Fibroblast of lung (primary cell): Measurements from ENCODE around the gene TRMT13. TPM values are rescaled to one million over a fixed set of nuclear protein-coding genes. Genes with fewer than 3 reads are reported as not detected.

Experiments used
- DNase-seq, 2 donors: peaks; one replicate each; pipeline versions ENCODE4 v3.0.0 to v3.0.0-alpha.2; 2010; ENCODE audit warnings: low read depth in 2 of 2
- H2AFZ ChIP-seq: 2 replicates; pipeline ENCODE4 v1.5.1; 2012; ENCODE audit warnings: low read length, control low read depth, inconsistent platforms
- H3K27ac ChIP-seq: 2 replicates; pipeline ENCODE4 v1.5.1; 2011; ENCODE audit warnings: low read length, control low read depth; ENCODE audit not compliant: insufficient read depth
- H3K27me3 ChIP-seq: 2 replicates; pipeline ENCODE4 v1.5.1; 2011; ENCODE audit warnings: mild to moderate bottlenecking, low read length; ENCODE audit not compliant: control insufficient read depth, insufficient read depth
- H3K36me3 ChIP-seq: 2 replicates; pipeline ENCODE4 v1.5.1; 2011; ENCODE audit warnings: low read length; ENCODE audit not compliant: control insufficient read depth, insufficient read depth
- H3K4me1 ChIP-seq: 2 replicates; pipeline ENCODE4 v1.5.1; 2011; ENCODE audit warnings: low read length; ENCODE audit not compliant: control insufficient read depth, insufficient read depth; ENCODE audit errors: extremely low read depth
- H3K4me2 ChIP-seq: 2 replicates; pipeline ENCODE4 v1.5.1; 2011; ENCODE audit warnings: low read length, control low read depth; ENCODE audit not compliant: insufficient read depth; ENCODE audit errors: extremely low read depth
- H3K4me3 ChIP-seq, 4 experiments: fragments of 200-600 bp in 1 of 4; sonication (generic) in 1 of 4; replicated peaks in 1 of 4; 2 replicates each; pipeline ENCODE4 v1.5.1; 2011 to 2016; ENCODE audit warnings: low read length in 4 of 4, low read depth in 3 of 4, mild to moderate bottlenecking in 3 of 4, control low read depth in 2 of 4, inconsistent platforms in 1 of 4, mixed read lengths in 1 of 4; ENCODE audit not compliant: insufficient read depth in 1 of 4; ENCODE audit errors: control extremely low read depth in 1 of 4
- H3K79me2 ChIP-seq: 2 replicates; pipeline ENCODE4 v1.5.1; 2012; ENCODE audit warnings: mild to moderate bottlenecking, low read length, inconsistent platforms; ENCODE audit not compliant: control insufficient read depth, insufficient read depth
- H3K9ac ChIP-seq: 2 replicates; pipeline ENCODE4 v1.5.1; 2011; ENCODE audit warnings: mild to moderate bottlenecking, low read length, control low read depth; ENCODE audit not compliant: insufficient read depth
- H3K9me3 ChIP-seq: 2 replicates; pipeline ENCODE4 v1.5.1; 2012; ENCODE audit warnings: low read depth, low read length; ENCODE audit not compliant: control insufficient read depth, insufficient read depth
- H4K20me1 ChIP-seq: 2 replicates; pipeline ENCODE4 v1.5.1; 2011; ENCODE audit warnings: low read length; ENCODE audit not compliant: control insufficient read depth, insufficient read depth; ENCODE audit errors: extremely low read depth
- EZH2 ChIP-seq: IDR thresholded peaks from 2 replicates; pipeline ENCODE4 v1.5.1; 2012; ENCODE audit warnings: low read length, control low read depth, mild to moderate bottlenecking; ENCODE audit errors: missing control alignments
- polyA plus RNA-seq, 2 donors: library from polyadenylated mRNA; depleted of rRNA in 1 of 2; stranded (reverse) in 1 of 2; unstranded in 1 of 2; fragments of >200 nt; gene quantifications; 2 replicates each; pipeline ENCODE4 v1.2.1, GENCODE V29; 2011 to 2012; ENCODE audit warnings: missing spikeins in 1 of 2
- total RNA-seq: library from RNA; depleted of rRNA; stranded (reverse); fragments of >200 nt; gene quantifications from 2 replicates; pipeline ENCODE4 v1.2.1, GENCODE V29; 2014
- TF ChIP-seq, protein P1 (sequence below), 2 donors: IDR thresholded peaks in 1 of 2; conservative IDR thresholded peaks in 1 of 2; 1 replicate in 1 of 2; 2 replicates in 1 of 2; pipeline ENCODE4 v1.5.1; 2011 to 2012; ENCODE audit warnings: low read length in 2 of 2, control low read depth in 1 of 2, inconsistent platforms in 1 of 2, low read depth in 1 of 2, mild to moderate bottlenecking in 1 of 2

Gene TRMT13
- total and polyA plus RNA-seq, 2 donors (not counting 1 experiment from before 2014, with no cell fraction given): 10.4 to 16.3 TPM

DNA sequence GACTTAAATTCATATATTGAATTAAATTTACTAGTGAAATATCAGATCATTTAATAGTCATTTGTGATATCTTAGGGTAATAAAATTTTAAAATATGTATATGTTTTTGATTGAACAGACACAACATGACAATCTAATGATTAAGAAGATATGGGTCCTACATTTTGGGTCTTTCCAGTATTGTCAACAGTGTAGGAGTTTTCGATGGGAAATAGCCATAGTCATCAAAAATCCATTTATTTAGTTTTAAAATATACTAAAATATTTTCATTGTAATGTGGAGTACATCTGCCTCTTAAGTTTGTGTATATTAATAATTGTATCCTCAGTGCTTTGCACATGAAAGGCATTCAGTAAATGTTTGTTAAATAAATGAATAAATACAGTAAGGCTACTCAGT, 14.0 kb downstream of the TRMT13 start:
- DNase-seq: no peak
- TF ChIP-seq, protein P1, sequence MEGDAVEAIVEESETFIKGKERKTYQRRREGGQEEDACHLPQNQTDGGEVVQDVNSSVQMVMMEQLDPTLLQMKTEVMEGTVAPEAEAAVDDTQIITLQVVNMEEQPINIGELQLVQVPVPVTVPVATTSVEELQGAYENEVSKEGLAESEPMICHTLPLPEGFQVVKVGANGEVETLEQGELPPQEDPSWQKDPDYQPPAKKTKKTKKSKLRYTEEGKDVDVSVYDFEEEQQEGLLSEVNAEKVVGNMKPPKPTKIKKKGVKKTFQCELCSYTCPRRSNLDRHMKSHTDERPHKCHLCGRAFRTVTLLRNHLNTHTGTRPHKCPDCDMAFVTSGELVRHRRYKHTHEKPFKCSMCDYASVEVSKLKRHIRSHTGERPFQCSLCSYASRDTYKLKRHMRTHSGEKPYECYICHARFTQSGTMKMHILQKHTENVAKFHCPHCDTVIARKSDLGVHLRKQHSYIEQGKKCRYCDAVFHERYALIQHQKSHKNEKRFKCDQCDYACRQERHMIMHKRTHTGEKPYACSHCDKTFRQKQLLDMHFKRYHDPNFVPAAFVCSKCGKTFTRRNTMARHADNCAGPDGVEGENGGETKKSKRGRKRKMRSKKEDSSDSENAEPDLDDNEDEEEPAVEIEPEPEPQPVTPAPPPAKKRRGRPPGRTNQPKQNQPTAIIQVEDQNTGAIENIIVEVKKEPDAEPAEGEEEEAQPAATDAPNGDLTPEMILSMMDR (conservative IDR thresholded peaks at IDR 0.05 in 1 of 2, IDR thresholded peaks at IDR 0.05 in 1 of 2; ENCODE audit: low read depth in 1 of 2, low read length in 2 of 2): no peak
- Histone ChIP-seq H3K36me3 (peaks cover 2% of the 10 kb centered on the region), H3K27me3 (no peaks in the 10 kb centered on the region), H3K4me3 (no peak overlapping the region), H3K27ac (no peak overlapping the region), H3K4me1 (no peaks in the 10 kb centered on the region), H3K9me3 (no peaks in the 10 kb centered on the region), H4K20me1 (no peaks in the 10 kb centered on the region), H3K9ac (no peak overlapping the region), H3K4me2 (no peak overlapping the region), H3K79me2 (no peaks in the 10 kb centered on the region), H2AFZ (no peak overlapping the region)

GRCh38 chr1:100147875-100148274, 14.9 kb downstream of the TRMT13 start:
- TF ChIP-seq EZH2: no peak
- TF ChIP-seq, protein P1 (conservative IDR thresholded peaks at IDR 0.05 in 1 of 2, IDR thresholded peaks at IDR 0.05 in 1 of 2; ENCODE audit: low read depth in 1 of 2, low read length in 2 of 2): no peak
- H3K79me2 ChIP-seq: no peaks in the 10 kb centered on the region
- DNase-seq: no peak
- H3K9me3 ChIP-seq: no peaks in the 10 kb centered on the region
- H4K20me1 ChIP-seq: no peaks in the 10 kb centered on the region
- peaks cover 2% of the 10 kb centered on the region for H3K36me3 ChIP-seq
- no peak overlapping the region for H3K4me2 ChIP-seq
- H3K4me3 ChIP-seq: no peak overlapping the region
- H3K27me3 ChIP-seq: no peaks in the 10 kb centered on the region
- H3K27ac ChIP-seq: no peak overlapping the region
- H3K9ac ChIP-seq: no peak overlapping the region
- H2AFZ ChIP-seq: no peak overlapping the region
- H3K4me1 ChIP-seq: no peaks in the 10 kb centered on the region

GRCh38 chr1:100151679-100152078, 18.7 kb downstream of the TRMT13 start:
- Histone ChIP-seq H2AFZ (no peak overlapping the region), H3K79me2 (no peaks in the 10 kb centered on the region), H3K9ac (no peak overlapping the region), H3K27ac (no peak overlapping the region), H3K4me3 (no peak overlapping the region), H3K4me1 (no peaks in the 10 kb centered on the region), H4K20me1 (no peaks in the 10 kb centered on the region), H3K36me3 (peaks cover 2% of the 10 kb centered on the region), H3K4me2 (no peak overlapping the region), H3K9me3 (no peaks in the 10 kb centered on the region), H3K27me3 (no peaks in the 10 kb centered on the region)
- no peak for DNase-seq
- TF ChIP-seq, protein P1 (conservative IDR thresholded peaks at IDR 0.05 in 1 of 2, IDR thresholded peaks at IDR 0.05 in 1 of 2; ENCODE audit: low read depth in 1 of 2, low read length in 2 of 2): no peak
- no peak for TF ChIP-seq EZH2
